Measurements from ENCODE around the gene CSMD2.

Gene CSMD2

GRCh38 chr1:33724348-33724747, 440.7 kb downstream of the CSMD2 start:
- no peak for TF ChIP-seq REST (IDR thresholded peaks at IDR 0.05; ENCODE audit: low read depth)
- TF ChIP-seq CREB1 (IDR thresholded peaks at IDR 0.05; ENCODE audit: low read depth), result no peak
- no peak for TF ChIP-seq TAF1 (IDR thresholded peaks at IDR 0.05; ENCODE audit: low read depth)

GRCh38 chr1:33723251-33723650, 441.8 kb downstream of the CSMD2 start:
- TF ChIP-seq REST (IDR thresholded peaks at IDR 0.05; ENCODE audit: low read depth), result no peak
- TF ChIP-seq USF1 (IDR thresholded peaks at IDR 0.05), result no peak
- TF ChIP-seq EGR1 (IDR thresholded peaks at IDR 0.05), result no peak
- no peak for TF ChIP-seq MAX (IDR thresholded peaks at IDR 0.05)
- TF ChIP-seq CEBPB (IDR thresholded peaks at IDR 0.05), result no peak
- TF ChIP-seq NFIC (IDR thresholded peaks at IDR 0.05), result no peak
- no peak for TF ChIP-seq ZBTB7A (IDR thresholded peaks at IDR 0.05; ENCODE audit: low read depth)
- no peak for TF ChIP-seq TEAD4 (IDR thresholded peaks at IDR 0.05)

- TF ChIP-seq REST (IDR thresholded peaks at IDR 0.05; ENCODE audit: low read depth) (no peak), NFIC (IDR thresholded peaks at IDR 0.05) (no peak), EP300 (IDR thresholded peaks at IDR 0.05; ENCODE audit: borderline replicate concordance) (no peak), TEAD4 (IDR thresholded peaks at IDR 0.05) (no peak), TCF12 (IDR thresholded peaks at IDR 0.05; ENCODE audit: low read depth) (no peak), FOXM1 (IDR thresholded peaks at IDR 0.05; ENCODE audit: borderline replicate concordance, low read depth) (no peak), EGR1 (IDR thresholded peaks at IDR 0.05) (no peak), MAX (IDR thresholded peaks at IDR 0.05) (no peak), TAF1 (IDR thresholded peaks at IDR 0.05; ENCODE audit: low read depth) (no peak), RAD21 (IDR thresholded peaks at IDR 0.05; ENCODE audit: low read depth) (no peak), CREB1 (IDR thresholded peaks at IDR 0.05; ENCODE audit: low read depth) (no peak), CEBPB (IDR thresholded peaks at IDR 0.05) (no peak), YY1 (IDR thresholded peaks at IDR 0.05; ENCODE audit: low read depth) (no peak), ZBTB7A (IDR thresholded peaks at IDR 0.05; ENCODE audit: low read depth) (no peak), USF1 (IDR thresholded peaks at IDR 0.05) (no peak)
Measured at GRCh38 chr1:33721301-33721815, 443.7 kb downstream of the CSMD2 start.

- no peak for TF ChIP-seq TEAD4 (IDR thresholded peaks at IDR 0.05)
- TF ChIP-seq TCF12 (IDR thresholded peaks at IDR 0.05; ENCODE audit: low read depth), result no peak
- TF ChIP-seq EGR1 (IDR thresholded peaks at IDR 0.05), result no peak
- no peak for TF ChIP-seq TAF1 (IDR thresholded peaks at IDR 0.05; ENCODE audit: low read depth)
- TF ChIP-seq CREB1 (IDR thresholded peaks at IDR 0.05; ENCODE audit: low read depth), result no peak
- no peak for TF ChIP-seq USF1 (IDR thresholded peaks at IDR 0.05)
- TF ChIP-seq NFIC (IDR thresholded peaks at IDR 0.05), result no peak
- no peak for TF ChIP-seq FOXM1 (IDR thresholded peaks at IDR 0.05; ENCODE audit: borderline replicate concordance, low read depth)
- TF ChIP-seq CEBPB (IDR thresholded peaks at IDR 0.05), result no peak
Measured at GRCh38 chr1:33719771-33720670, 445.0 kb downstream of the CSMD2 start.
